H4 (cell line): Measurements from ENCODE around the gene EXOC5. TPM values are rescaled to one million over a fixed set of nuclear protein-coding genes. Genes with fewer than 3 reads are reported as not detected.
A peak's percentile ranks its signal among the peaks of the same experiment; 100 is the strongest.
"Not testable (repeated sequence)": the region's sequence is repeated elsewhere in the genome, so short reads cannot be mapped to it uniquely, and the experiment has no call there.

Source experiments
- DNase-seq: peaks from one replicate; pipeline ENCODE4 v3.0.0-alpha.2; 2015; ENCODE audit warnings: low spot score
- total RNA-seq: library from RNA; depleted of rRNA; stranded (reverse); fragments of >200 nt; shearing (Covaris generic); gene quantifications from 2 replicates; pipeline ENCODE4 v1.2.3, GENCODE V29; 2014

The EXOC5 gene
- total RNA-seq, 1 experiment from 2014 or later = 41.8 TPM

DNA sequence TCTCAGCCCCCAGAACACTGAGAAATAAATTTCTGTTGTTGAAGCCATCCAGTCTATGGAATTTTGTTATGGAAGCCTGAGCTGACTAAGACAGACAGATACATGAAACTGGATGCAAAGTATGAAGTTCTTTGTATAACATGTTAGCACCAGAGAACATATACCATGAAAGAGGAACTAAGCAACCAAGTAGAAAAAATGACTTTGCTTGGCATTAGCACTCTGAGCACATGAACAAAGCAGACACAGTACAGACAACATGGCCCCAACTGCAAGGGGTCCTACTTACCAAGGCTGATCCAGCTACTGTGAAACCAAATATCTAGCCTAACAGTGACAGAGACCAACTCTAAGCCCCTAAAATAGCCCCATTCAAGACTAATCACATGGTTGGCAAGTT lies 13.8 kb downstream of the EXOC5 start:
- no peak for DNase-seq

- no peak for DNase-seq
Measured at GRCh38 chr14:57246933-57247657, 21.6 kb downstream of the EXOC5 start.

DNA sequence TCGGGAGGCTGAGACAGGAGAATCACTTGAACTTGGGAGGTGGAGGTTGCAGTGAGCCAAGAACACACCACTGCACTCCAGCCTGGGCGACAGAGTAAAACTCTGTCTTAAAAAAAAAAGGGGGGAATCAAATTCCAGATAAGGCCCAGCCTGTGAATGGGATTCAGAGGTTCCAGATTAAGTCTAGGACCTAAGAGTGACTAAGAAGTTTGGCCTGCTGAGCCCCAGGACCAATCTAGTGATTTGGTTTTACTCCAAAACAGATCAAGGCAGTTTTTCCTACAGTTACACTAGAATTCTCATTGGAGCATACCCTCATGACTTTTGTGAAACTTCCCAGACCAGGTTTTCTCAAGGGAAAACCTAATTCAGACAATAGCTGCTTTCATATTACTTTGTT lies 22.8 kb downstream of the EXOC5 start:
- no peak for DNase-seq

GRCh38 chr14:57244106-57244505 lies 24.6 kb downstream of the EXOC5 start:
- DNase-seq = no peak

DNA sequence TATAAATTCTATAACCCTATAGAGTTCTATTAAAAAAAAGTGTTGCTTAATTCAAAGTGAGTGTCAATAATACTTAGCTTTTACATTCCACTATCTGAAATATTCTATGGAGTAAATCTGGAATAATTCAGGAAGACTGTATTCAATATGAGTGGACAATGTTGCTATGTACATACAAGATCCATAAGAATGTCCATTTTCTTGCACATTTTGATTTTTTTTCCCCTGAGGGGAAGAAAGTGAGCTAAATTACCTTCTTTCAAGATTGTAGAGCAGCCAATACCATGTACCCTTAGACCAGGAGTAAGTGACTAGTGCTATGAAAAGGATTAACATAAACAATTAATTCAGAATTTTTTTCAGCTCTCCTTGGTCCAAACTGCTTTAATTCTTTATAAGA lies 25.4 kb downstream of the EXOC5 start:
- no peak for DNase-seq

- not testable (repeated sequence) for DNase-seq
Measured at GRCh38 chr14:57240115-57240514, 28.6 kb downstream of the EXOC5 start.

- DNase-seq = no peak
Measured at GRCh38 chr14:57232006-57232405, 36.7 kb downstream of the EXOC5 start.

- DNase-seq = not testable (repeated sequence)
Measured at GRCh38 chr14:57228320-57228719, 40.4 kb downstream of the EXOC5 start.

DNA sequence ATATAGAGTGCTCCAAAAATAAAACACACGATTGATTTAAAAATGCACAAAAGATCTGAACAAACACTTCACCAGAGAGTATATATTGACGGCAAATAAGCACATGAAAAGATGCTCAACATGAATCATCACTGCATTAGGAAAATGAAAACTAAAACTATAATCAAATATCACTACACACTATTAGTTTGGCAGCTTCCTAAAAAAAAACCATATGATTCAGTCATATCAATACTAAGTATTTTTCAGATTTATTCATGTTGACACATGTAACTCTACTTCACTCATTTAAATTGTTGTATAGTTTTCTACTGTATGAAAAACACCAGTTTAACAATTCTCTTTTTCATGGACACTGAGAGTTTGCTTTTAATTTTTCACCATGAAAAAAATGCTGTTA lies 41.6 kb downstream of the EXOC5 start:
- DNase-seq = no peak

DNA sequence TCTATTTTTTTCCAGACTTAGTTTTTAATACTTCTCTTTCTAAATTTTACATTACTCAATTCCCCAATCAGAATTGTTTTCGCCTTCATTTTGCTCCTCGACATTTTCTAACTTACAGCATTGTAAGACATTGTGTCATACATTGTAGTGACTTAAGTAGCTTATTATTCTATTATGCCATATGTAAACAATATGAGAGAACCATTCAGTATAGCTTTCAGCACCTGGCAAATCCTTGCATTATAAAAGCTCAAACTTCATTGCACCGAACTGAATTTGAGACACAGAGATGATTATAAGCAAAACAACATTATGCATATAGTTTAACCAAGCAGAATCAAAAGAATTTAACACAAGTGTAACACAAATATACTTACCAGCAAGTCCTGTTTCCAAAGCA lies 46.8 kb downstream of the EXOC5 start:
- DNase-seq = no peak

DNA sequence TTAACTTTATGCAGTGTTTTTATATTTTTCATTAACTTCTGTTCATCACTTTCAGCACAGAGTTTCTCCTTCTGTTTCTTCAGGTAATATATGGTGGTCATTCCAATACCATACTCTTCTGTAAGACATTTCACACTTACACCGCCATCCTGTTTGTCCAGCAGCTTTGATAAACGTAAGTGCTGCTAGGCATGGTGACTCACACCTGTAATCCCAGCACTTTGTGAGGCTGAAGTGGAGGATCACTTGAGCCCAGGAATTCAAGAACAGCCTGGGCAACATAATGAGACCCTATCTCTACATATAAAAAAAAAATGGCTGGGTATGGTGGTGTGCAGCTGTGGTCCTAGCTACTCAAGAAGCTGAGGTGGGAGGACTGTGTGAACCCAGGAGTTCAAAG lies 55.8 kb downstream of the EXOC5 start:
- DNase-seq = no peak

GRCh38 chr14:57209561-57209960 lies 59.1 kb downstream of the EXOC5 start:
- DNase-seq = no peak

GRCh38 chr14:57205938-57206337 lies 62.8 kb downstream of the EXOC5 start:
- no peak for DNase-seq

DNA sequence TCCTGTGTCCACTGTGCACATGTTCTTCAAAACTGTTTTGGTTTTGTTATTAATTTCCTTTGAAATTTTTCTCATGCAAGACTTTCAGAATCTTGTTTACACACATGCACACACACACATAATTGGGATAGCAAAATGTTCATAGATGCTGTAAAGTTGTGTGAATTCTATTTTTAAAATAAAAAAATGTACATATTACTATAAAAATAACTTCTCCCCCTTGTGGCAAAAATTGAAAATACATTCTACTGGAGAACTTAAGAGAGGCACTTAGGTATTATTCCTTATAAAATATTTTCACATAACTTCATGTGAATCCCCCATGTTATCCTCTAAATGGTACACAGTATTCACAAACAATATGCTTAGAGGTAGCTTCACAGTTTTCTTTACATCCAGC lies 66.0 kb downstream of the EXOC5 start:
- not testable (repeated sequence) for DNase-seq

DNA sequence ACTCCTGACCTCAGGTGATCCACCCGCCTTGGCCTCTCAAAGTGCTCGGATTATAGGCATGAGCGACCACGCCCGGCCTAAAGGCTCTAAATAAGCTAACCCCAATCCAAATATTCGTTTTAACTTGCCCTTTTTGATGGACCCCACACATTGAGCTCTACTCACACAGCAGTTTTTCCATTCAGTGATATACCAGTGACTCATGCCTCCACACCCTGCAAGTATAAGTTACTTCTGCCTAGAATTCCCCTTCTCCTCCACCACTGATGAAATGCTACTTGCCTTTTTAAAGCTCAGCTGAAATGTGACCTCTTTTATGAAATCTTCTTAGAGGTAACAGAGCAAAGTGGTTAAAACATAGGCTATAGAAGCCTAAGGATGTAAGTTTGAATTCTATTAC lies 68.8 kb downstream of the EXOC5 start:
- DNase-seq = peak; percentile 9

GRCh38 chr14:57189070-57189469 lies 79.6 kb downstream of the EXOC5 start:
- peak; percentile 29 for DNase-seq

DNA sequence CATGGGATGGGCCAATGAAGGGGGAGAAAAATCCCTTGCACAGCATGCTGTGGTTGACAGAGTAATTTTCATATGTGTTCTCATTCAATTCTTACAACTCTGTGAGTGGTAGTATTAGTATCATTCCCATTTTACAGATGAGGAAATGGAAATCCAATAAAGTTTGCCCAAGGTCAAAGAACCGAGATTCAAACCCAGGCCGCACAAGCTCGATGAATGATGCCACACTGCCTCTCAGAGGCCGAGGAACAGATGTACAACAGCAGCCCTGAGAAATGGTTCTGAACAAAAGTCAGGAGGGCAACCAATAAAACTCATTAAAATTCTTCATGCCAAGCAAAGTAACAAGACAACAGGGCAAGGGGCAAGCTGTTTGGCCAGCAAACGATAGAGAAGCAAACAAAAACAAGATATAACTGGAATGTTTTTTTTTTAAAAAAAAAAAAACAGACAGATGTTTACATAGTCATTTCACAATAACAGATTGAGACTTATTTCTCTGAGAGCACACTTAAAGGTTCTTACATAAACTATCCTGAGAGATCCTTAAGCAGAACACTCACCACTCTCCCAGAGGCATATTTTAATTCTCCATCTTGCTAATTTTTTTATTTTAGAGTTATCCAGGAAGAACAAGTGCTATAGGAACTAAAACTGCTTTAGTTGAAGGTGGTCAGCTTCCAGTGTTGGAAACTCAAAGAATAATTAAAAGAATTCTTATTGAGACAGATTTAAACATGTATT lies 85.8 kb downstream of the EXOC5 start:
- DNase-seq = peak; percentile 41

GRCh38 chr14:57179273-57179672 lies 89.4 kb downstream of the EXOC5 start:
- no peak for DNase-seq

DNA sequence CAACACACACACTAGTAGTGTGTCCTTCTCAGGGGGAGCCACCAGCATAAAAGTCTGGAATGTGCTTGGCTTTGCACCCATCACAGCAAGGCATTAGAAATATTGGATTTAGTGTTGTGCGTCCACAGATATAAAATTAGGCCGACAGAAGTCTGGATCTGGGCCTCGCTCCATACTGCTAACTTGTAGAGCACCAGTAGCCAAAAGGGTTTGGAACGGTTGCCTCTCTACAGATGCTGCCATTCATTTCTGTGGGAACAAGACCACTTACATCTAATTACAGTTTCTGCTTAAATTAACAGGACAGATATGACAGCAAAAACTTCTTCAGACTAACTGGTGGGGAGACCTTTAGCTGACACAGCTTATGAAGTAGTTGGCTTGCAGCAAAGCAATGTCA lies 94.2 kb downstream of the EXOC5 start:
- DNase-seq = no peak

DNA sequence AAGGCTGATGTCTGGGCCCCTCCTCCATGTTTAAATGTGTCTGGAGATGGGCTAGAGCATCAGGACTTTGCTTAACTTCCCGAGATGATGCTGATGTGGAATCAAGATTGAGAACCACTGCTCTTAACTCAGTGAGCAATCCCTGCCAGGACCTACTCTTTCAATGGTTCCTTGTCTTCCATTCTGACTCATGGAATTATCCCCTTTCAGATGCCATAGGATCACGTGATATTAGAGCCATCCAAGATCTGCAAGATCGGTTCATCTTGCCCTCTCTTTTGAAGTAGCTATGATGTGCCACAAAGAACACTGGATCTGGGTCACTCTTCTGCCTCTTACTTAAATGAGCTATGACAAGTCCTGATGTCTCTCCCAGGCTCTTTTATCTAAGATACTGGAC lies 96.8 kb downstream of the EXOC5 start:
- no peak for DNase-seq

DNA sequence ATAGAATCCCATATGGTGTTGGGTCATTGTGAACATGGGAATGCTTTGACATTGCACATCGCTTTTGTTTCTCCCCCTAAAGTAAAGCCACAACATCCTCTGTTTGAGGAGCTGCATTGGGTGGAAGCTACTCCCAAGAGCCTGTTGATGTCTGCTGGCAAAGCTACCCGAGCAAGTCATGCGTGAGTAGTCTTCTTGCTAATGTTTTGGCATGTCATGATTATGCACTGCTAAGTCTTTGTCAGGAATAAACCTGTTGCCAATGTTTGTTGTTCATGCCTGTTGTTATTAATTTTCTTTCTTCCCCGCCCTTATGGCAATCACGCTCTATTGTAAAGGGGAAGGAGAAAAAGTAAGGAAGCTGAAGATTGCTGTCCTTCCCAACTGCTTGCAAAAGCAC lies 97.3 kb downstream of the EXOC5 start:
- no peak for DNase-seq

DNA sequence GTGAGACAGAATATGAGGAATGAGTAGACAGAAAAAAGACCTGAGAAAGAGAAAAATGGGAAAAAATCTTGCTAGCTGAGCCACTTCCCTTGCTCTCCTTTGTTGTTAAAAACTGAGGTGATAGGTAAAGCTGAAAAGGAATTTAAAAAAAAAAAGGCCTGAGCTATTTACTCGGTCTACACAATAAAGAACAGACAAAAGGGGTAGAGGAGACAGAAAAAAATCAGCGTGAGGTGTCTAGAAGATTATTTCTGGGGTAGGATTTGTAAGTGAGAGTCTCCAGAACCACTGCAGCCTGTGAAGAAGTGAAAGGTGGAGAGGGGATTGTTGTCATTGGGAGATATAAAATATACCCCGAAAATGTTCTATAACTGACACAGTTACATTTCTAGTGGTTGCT lies 98.8 kb downstream of the EXOC5 start:
- DNase-seq = no peak

GRCh38 chr14:57168138-57168679 lies 100.5 kb downstream of the EXOC5 start:
- DNase-seq = no peak
